IMR-90 (cell line): ENCODE results near the gene USP31. TPM values are rescaled to one million over a fixed set of nuclear protein-coding genes. Genes with fewer than 3 reads are reported as not detected.

Experiments used
- ATAC-seq: fragments of 200-7000 bp; cut with Tn5 transposase; 2 replicates; pipeline ENCODE4 v1.9.1; 2020; ENCODE audit warnings: low read depth, mild to moderate bottlenecking, moderate library complexity
- BruUV-seq: library from RNA; stranded (reverse); fragments of 400-500 nt; replicated peaks from 2 replicates; lab custom pipeline; 2021; lab: Mats Ljungman, UMichigan
- CTCF ChIA-PET: fragments of 300-600 bp; formaldehyde crosslinking; extraction: SDS; loops from one replicate; lab custom pipeline; 2021; ENCODE audit warnings: antibody characterized with exemption; lab: Yijun Ruan, JAX
- POLR2A ChIA-PET: fragments of 300-600 bp; sonication (Branson Sonifier 250); formaldehyde crosslinking; loops from one replicate; lab custom pipeline; 2022; ENCODE audit warnings: antibody characterized with exemption; ENCODE audit not compliant: unreplicated experiment; lab: Charles Lee
- DNase-seq: peaks from one replicate; pipeline ENCODE4 v3.0.0; 2013
- H2AFZ ChIP-seq: replicated peaks from 2 replicates; pipeline ENCODE3; 2013; ENCODE audit warnings: low read length, mild to moderate bottlenecking; ENCODE audit not compliant: poor library complexity
- H2AK5ac ChIP-seq: 2 replicates; pipeline ENCODE4 v1.6.1; 2013; ENCODE audit warnings: low read depth, low read length, inconsistent platforms
- H2AK9ac ChIP-seq: replicated peaks from 2 replicates; pipeline ENCODE3; 2013; ENCODE audit warnings: mild to moderate bottlenecking, low read depth, low read length, moderate library complexity; ENCODE audit not compliant: poor library complexity
- H2BK120ac ChIP-seq: 2 replicates; pipeline ENCODE4 v1.6.1; 2013; ENCODE audit warnings: low read depth, low read length, inconsistent platforms
- H2BK15ac ChIP-seq: 3 replicates; pipeline ENCODE4 v1.6.1; 2013; ENCODE audit warnings: low read depth, low read length, inconsistent platforms
- H2BK20ac ChIP-seq: 2 replicates; pipeline ENCODE4 v1.6.1; 2013; ENCODE audit warnings: low read depth, mild to moderate bottlenecking, inconsistent platforms, low read length, moderate library complexity
- H2BK5ac ChIP-seq: 2 replicates; pipeline ENCODE4 v1.6.1; 2013; ENCODE audit warnings: mild to moderate bottlenecking, low read depth, low read length, inconsistent platforms; ENCODE audit not compliant: poor library complexity, severe bottlenecking
- H3K14ac ChIP-seq: replicated peaks from 2 replicates; pipeline ENCODE4 v1.6.1; 2013; ENCODE audit warnings: low read depth, low read length, inconsistent platforms
- H3K18ac ChIP-seq: 2 replicates; pipeline ENCODE4 v1.6.1; 2013; ENCODE audit warnings: low read depth, low read length, control low read depth
- H3K23ac ChIP-seq: 2 replicates; pipeline ENCODE4 v1.6.1; 2013; ENCODE audit warnings: low read depth, low read length, inconsistent platforms
- H3K27ac ChIP-seq: 2 replicates; pipeline ENCODE4 v1.5.1; 2013; ENCODE audit warnings: mild to moderate bottlenecking, control low read depth, low read length; ENCODE audit not compliant: insufficient read depth
- H3K27me3 ChIP-seq: 2 replicates; pipeline ENCODE4 v1.6.1; 2013; ENCODE audit warnings: low read length; ENCODE audit not compliant: control insufficient read depth, insufficient read depth
- H3K36me3 ChIP-seq: 2 replicates; pipeline ENCODE4 v1.6.1; 2013; ENCODE audit warnings: low read length, mixed read lengths; ENCODE audit not compliant: control insufficient read depth, insufficient read depth
- H3K4ac ChIP-seq: 2 replicates; pipeline ENCODE4 v1.6.1; 2013; ENCODE audit warnings: low read depth, low read length, inconsistent platforms
- H3K4me1 ChIP-seq: 2 replicates; pipeline ENCODE4 v1.6.1; 2013; ENCODE audit warnings: low read length, mixed read lengths; ENCODE audit not compliant: control insufficient read depth, insufficient read depth
- H3K4me2 ChIP-seq: 2 replicates; pipeline ENCODE4 v1.6.1; 2013; ENCODE audit warnings: low read depth, mild to moderate bottlenecking, control low read depth, low read length, moderate library complexity
- H3K4me3 ChIP-seq: 2 replicates; pipeline ENCODE4 v1.5.1; 2013; ENCODE audit warnings: low read depth, mild to moderate bottlenecking, control low read depth, low read length, moderate library complexity; ENCODE audit not compliant: insufficient read depth
- H3K56ac ChIP-seq: 2 replicates; pipeline ENCODE4 v1.6.1; 2013; ENCODE audit warnings: low read length, inconsistent platforms; ENCODE audit not compliant: insufficient read depth; ENCODE audit errors: extremely low read depth
- H3K79me1 ChIP-seq, 2 experiments: 2 replicates each; pipeline ENCODE4 v1.6.1; 2013; ENCODE audit warnings: low read length in 2 of 2, inconsistent platforms in 1 of 2, low read depth in 1 of 2
- H3K9ac ChIP-seq: 2 replicates; pipeline ENCODE4 v1.6.1; 2013; ENCODE audit warnings: low read depth, low read length, control low read depth
- H3K9me1 ChIP-seq: 2 replicates; pipeline ENCODE4 v1.6.1; 2013; ENCODE audit warnings: low read length, inconsistent platforms; ENCODE audit not compliant: insufficient read depth
- H3K9me3 ChIP-seq: 2 replicates; pipeline ENCODE4 v1.6.1; 2013; ENCODE audit warnings: low read length; ENCODE audit not compliant: control insufficient read depth, insufficient read depth
- H4K20me1 ChIP-seq: 2 replicates; pipeline ENCODE4 v1.6.1; 2013; ENCODE audit warnings: low read length, inconsistent platforms; ENCODE audit not compliant: insufficient read depth
- H4K5ac ChIP-seq: 2 replicates; pipeline ENCODE4 v1.6.1; 2013; ENCODE audit warnings: mild to moderate bottlenecking, low read depth, low read length, control low read depth
- H4K8ac ChIP-seq, 2 experiments: 2 replicates each; pipeline ENCODE4 v1.6.1; 2013; ENCODE audit warnings: low read depth in 2 of 2, low read length in 2 of 2, control low read depth in 1 of 2, inconsistent platforms in 1 of 2
- H4K91ac ChIP-seq: 2 replicates; pipeline ENCODE4 v1.6.1; 2013; ENCODE audit warnings: low read depth, low read length, inconsistent platforms; ENCODE audit not compliant: insufficient read depth
- CEBPB ChIP-seq: IDR thresholded peaks from 2 replicates; pipeline ENCODE4 v1.6.1; 2012; ENCODE audit warnings: low read depth, low read length, improper control_type of control experiment
- FOS ChIP-seq: fragments of 150-350 bp; IDR thresholded peaks from 2 replicates; pipeline ENCODE4 v1.6.1; 2016; ENCODE audit warnings: low read depth, low read length
- MAZ ChIP-seq: IDR thresholded peaks from 2 replicates; pipeline ENCODE4 v1.6.1; 2012; ENCODE audit warnings: low read depth, mild to moderate bottlenecking, low read length, improper control_type of control experiment, moderate library complexity, borderline replicate concordance
- RFX5 ChIP-seq: IDR thresholded peaks from 2 replicates; pipeline ENCODE4 v1.8.0; 2012; ENCODE audit warnings: low read depth, mild to moderate bottlenecking, low read length, moderate library complexity
- WGBS, 2 experiments: methylation state at CpG; one replicate each; pipeline versions ENCODE4 v1.1.5 to v1.1.7; 2013; ENCODE audit warnings: missing lambda C conversion rate in 2 of 2; ENCODE audit not compliant: insufficient read length in 1 of 2; ENCODE audit errors: extremely low coverage in 2 of 2; 5-methylcytosine and 5-hydroxymethylcytosine counted together
- dilution Hi-C: fragments of 300-500 bp; cut with HindIII; formaldehyde crosslinking; loops from one replicate; pipeline ENCODE4 v1.14.3; 2018; ENCODE audit warnings: low sequenced_read_pairs; ENCODE audit not compliant: unreplicated experiment
- in situ Hi-C: fragments of 300-500 bp; cut with MboI; formaldehyde crosslinking; loops from 3 replicates; pipeline ENCODE4 v1.14.3; 2019; ENCODE audit warnings: low sequenced_read_pairs, inconsistent platforms, mixed read lengths
- intact Hi-C: fragments of 100-400 bp; cut with micrococcal nuclease; formaldehyde crosslinking; loops from 2 replicates; pipeline ENCODE4 v1.10.0; 2022
- polyA plus RNA-seq, 3 experiments: library from polyadenylated mRNA; depleted of rRNA; stranded (reverse); fragments of >200 nt; gene quantifications; 2 replicates each; pipeline ENCODE4 v1.2.3, GENCODE V29; 2012; ENCODE audit warnings: low replicate concordance in 1 of 3
- total RNA-seq: library from RNA; depleted of rRNA; stranded (reverse); fragments of >200 nt; gene quantifications from 2 replicates; pipeline ENCODE4 v1.2.3, GENCODE V29; 2012

USP31 gene
- total and polyA plus RNA-seq, 2 of the 4 experiments (the other 2 are of a cell fraction), result 2.9 to 3.4 TPM

- in situ Hi-C loops, result no loop called here
- Histone ChIP-seq H2BK5ac (no peak overlapping the region), H3K14ac (no peak overlapping the region), H2AK9ac (no peak overlapping the region), H3K27me3 (no peaks in the 10 kb centered on the region), H2BK20ac (no peak overlapping the region), H3K9ac (no peak overlapping the region), H3K56ac (no peak overlapping the region), H4K20me1 (no peaks in the 10 kb centered on the region), H2BK120ac (no peak overlapping the region), H2AFZ (no peak overlapping the region), H2BK15ac (no peak overlapping the region), H3K9me3 (no peaks in the 10 kb centered on the region), H3K4me2 (no peak overlapping the region), H3K36me3 (peaks cover 13% of the 10 kb centered on the region; the same call in 1 of the 2 replicates), H3K18ac (no peak overlapping the region), H3K4me1 (no peaks in the 10 kb centered on the region), H3K23ac (no peak overlapping the region), H4K5ac (no peak overlapping the region), H3K4ac (no peak overlapping the region), H2AK5ac (no peak overlapping the region), H3K9me1 (no peaks in the 10 kb centered on the region), H4K8ac (no peak overlapping the region), H3K27ac (no peak overlapping the region), H3K4me3 (no peak overlapping the region), H4K91ac (no peak overlapping the region), H3K79me1 (no peaks in the 10 kb centered on the region; a peak in 1 of 4 replicates)
- intact Hi-C loops, result no loop called here
- DNase-seq (no peak), ATAC-seq (no peak)
- ChIA-PET CTCF (no interaction called here), POLR2A (no interaction called here)
- 83% methylated on average over 1 of the region's 3 CpGs; no CpG with 5 or more reads in 1 of the 2 experiments for WGBS, 2 experiments
- TF ChIP-seq RFX5, result no peak
- TF ChIP-seq CEBPB, result no peak
- no peak for TF ChIP-seq FOS
- TF ChIP-seq MAZ, result no peak
- BruUV-seq, result no TSS peak
- dilution Hi-C loops, result no loop called here
Measured at GRCh38 chr16:23066676-23067075, 82.6 kb downstream of the USP31 start.
